K562 (cell line): ENCODE results near the gene PTAFR. TPM values are rescaled to one million over a fixed set of nuclear protein-coding genes. Genes with fewer than 3 reads are reported as not detected.

Experiments used
- ATAC-seq: fragments of 200-7000 bp; cut with Tn5 transposase; 3 replicates; pipeline ENCODE4 v1.9.1; 2020; ENCODE audit warnings: moderate library complexity
- Bru-seq: library from RNA; stranded (reverse); fragments of 400-500 nt; gene quantifications from one replicate; lab custom pipeline; 2021; lab: Mats Ljungman, UMichigan
- BruChase-seq, 2 experiments: library from RNA; stranded (reverse); fragments of 400-500 nt; gene quantifications; one replicate each; lab custom pipeline; 2021; lab: Mats Ljungman, UMichigan
- BruUV-seq: library from RNA; stranded (reverse); fragments of 400-500 nt; replicated peaks from 2 replicates; lab custom pipeline; 2021; lab: Mats Ljungman, UMichigan
- CTCF ChIA-PET: fragments of 300-600 bp; formaldehyde crosslinking; extraction: SDS; loops from one replicate; lab custom pipeline; 2021; ENCODE audit warnings: low intra/inter-chr PET ratio; lab: Yijun Ruan, JAX
- POLR2A ChIA-PET: fragments of 300-600, 350-650 bp; sonication (Branson Sonifier 250); formaldehyde crosslinking; extraction: SDS; loops from one replicate; lab custom pipeline; 2021; ENCODE audit warnings: antibody characterized with exemption, inconsistent platforms; lab: Yijun Ruan, JAX
- DNase-seq, 4 experiments: peaks; one replicate each; pipeline versions ENCODE4 v3.0.0 to v3.0.0-alpha.2; 2011 to 2018; ENCODE audit warnings: low spot score in 3 of 4, mixed read lengths in 3 of 4; ENCODE audit errors: extremely low read depth in 1 of 4
- FAIRE-seq: peaks from 2 replicates; lab custom pipeline; 2011; peaks lifted over from hg19 to GRCh38; lab: Jason Lieb, UNC
- H2AFZ ChIP-seq: 2 replicates; pipeline ENCODE4 v1.6.0; 2011; ENCODE audit warnings: low read depth, low read length, control low read depth, inconsistent platforms
- H3K27ac ChIP-seq: fragments of 200-600 bp; 3 replicates; pipeline ENCODE4 v1.8.0; 2011; ENCODE audit warnings: low read depth, mild to moderate bottlenecking, control low read depth, inconsistent platforms, low read length, moderate library complexity, mixed read lengths; ENCODE audit errors: extremely low read depth
- H3K27me3 ChIP-seq, 2 experiments: fragments of 300-600 bp in 1 of 2; 2 replicates in 1 of 2; 3 replicates in 1 of 2; pipeline versions ENCODE4 v1.6.0 to v1.8.0; 2011; ENCODE audit warnings: inconsistent platforms in 2 of 2, low read length in 2 of 2, mild to moderate bottlenecking in 1 of 2, mixed read lengths in 1 of 2, moderate library complexity in 1 of 2; ENCODE audit not compliant: control insufficient read depth in 2 of 2, insufficient read depth in 2 of 2
- H3K36me3 ChIP-seq: fragments of 300-600 bp; 3 replicates; pipeline ENCODE4 v1.8.0; 2011; ENCODE audit warnings: mild to moderate bottlenecking, low read length, inconsistent platforms; ENCODE audit not compliant: control insufficient read depth, insufficient read depth
- H3K4me1 ChIP-seq, 2 experiments: fragments of 200-600 bp in 1 of 2; replicated peaks in 1 of 2; 2 replicates in 1 of 2; 3 replicates in 1 of 2; pipeline versions ENCODE4 v1.5.1 to v1.8.0; 2011; ENCODE audit warnings: inconsistent platforms in 2 of 2, low read length in 2 of 2, mild to moderate bottlenecking in 1 of 2, mixed read lengths in 1 of 2, moderate library complexity in 1 of 2; ENCODE audit not compliant: control insufficient read depth in 2 of 2, insufficient read depth in 2 of 2
- H3K4me2 ChIP-seq: 2 replicates; pipeline ENCODE4 v1.6.1; 2011; ENCODE audit warnings: low read length, control low read depth, inconsistent platforms, mixed read lengths; ENCODE audit not compliant: insufficient read depth
- H3K4me3 ChIP-seq: fragments of 200-600 bp; sonication (generic), shearing (Covaris generic); 2 replicates; pipeline ENCODE4 v1.5.1; 2016; ENCODE audit warnings: control low read depth, inconsistent platforms
- H3K79me2 ChIP-seq: fragments of 200-600 bp; 3 replicates; pipeline ENCODE4 v1.8.0; 2011; ENCODE audit warnings: low read length, inconsistent platforms; ENCODE audit not compliant: control insufficient read depth, insufficient read depth
- H3K9ac ChIP-seq, 2 experiments: 2 replicates each; pipeline versions ENCODE4 v1.6.0 to v1.6.1; 2011; ENCODE audit warnings: low read depth in 2 of 2, low read length in 2 of 2, control low read depth in 1 of 2, inconsistent platforms in 1 of 2, mild to moderate bottlenecking in 1 of 2, mixed read lengths in 1 of 2; ENCODE audit not compliant: insufficient read depth in 1 of 2
- H3K9me1 ChIP-seq: one replicate; pipeline ENCODE4 v1.6.0; 2011; ENCODE audit warnings: inconsistent platforms, mild to moderate bottlenecking, low read length, moderate library complexity; ENCODE audit not compliant: control insufficient read depth, insufficient read depth
- H3K9me3 ChIP-seq: replicated peaks from 2 replicates; pipeline ENCODE4 v1.5.1; 2011; ENCODE audit warnings: low read depth, low read length, inconsistent platforms; ENCODE audit not compliant: control insufficient read depth, insufficient read depth
- H4K20me1 ChIP-seq: replicated peaks from 2 replicates; pipeline ENCODE4 v1.6.1; 2011; ENCODE audit warnings: low read length, inconsistent platforms, mixed read lengths; ENCODE audit not compliant: control insufficient read depth, insufficient read depth
- RBBP5 ChIP-seq: fragments of 200-600 bp; sonication (generic); IDR thresholded peaks from 2 replicates; pipeline ENCODE4 v1.6.1; 2012; ENCODE audit warnings: borderline replicate concordance, mild to moderate bottlenecking, low read length, control low read depth, inconsistent platforms; ENCODE audit not compliant: insufficient read depth, poor library complexity, severe bottlenecking
- ZFP36 ChIP-seq: fragments of 150-350 bp; IDR thresholded peaks from 2 replicates; pipeline ENCODE4 v1.6.1; 2018; ENCODE audit warnings: low read length, low read depth; ENCODE audit not compliant: partially characterized antibody
- WGBS: fragments of 100-300 bp; shearing (Covaris generic); methylation state at CpG from one replicate; pipeline ENCODE4 v1.1.6; 2016; ENCODE audit warnings: low coverage, mixed read lengths; ENCODE audit not compliant: insufficient coverage; ENCODE audit errors: missing lambda C conversion rate; 5-methylcytosine and 5-hydroxymethylcytosine counted together
- in situ Hi-C: fragments of 300-500 bp; cut with MboI; formaldehyde crosslinking; loops from 4 replicates; pipeline ENCODE4 v1.15.0; 2018; ENCODE audit warnings: inconsistent platforms, mixed read lengths
- intact Hi-C: fragments of 100-400 bp; cut with micrococcal nuclease; formaldehyde crosslinking; loops from 2 replicates; pipeline ENCODE4 v1.14.2; 2022
- long read RNA-seq, 3 experiments: library from polyadenylated mRNA in 2 of 3; library from RNA in 1 of 3; unstranded in 2 of 3; stranded (forward) in 1 of 3; transcript quantifications; one replicate each; pipeline ENCODE4 v2.0.0, GENCODE V29; 2019 to 2022
- polyA minus RNA-seq, 3 experiments: library from RNA; depleted of rRNA, polyadenylated mRNA; stranded (reverse); fragments of >200 nt; gene quantifications; 2 replicates each; pipeline ENCODE4 v1.2.3, GENCODE V29; 2011
- polyA plus RNA-seq, 8 experiments: library from polyadenylated mRNA; depleted of rRNA in 4 of 8; stranded (reverse) in 5 of 8; unstranded in 3 of 8; fragments of >200 nt; fragmentation: Nextera tagmentation in 2 of 8; fragmentation: Illumina TruSeq in 1 of 8; extraction: Ambion mirVana in 2 of 8; extraction: Trizol in 1 of 8; gene quantifications; 2 replicates each; pipeline versions ENCODE4 v1.2.1 to v1.2.3, GENCODE V29; 2011 to 2014; ENCODE audit warnings: inconsistent platforms in 1 of 8, missing spikeins in 1 of 8
- total RNA-seq, 7 experiments: library from RNA; depleted of rRNA in 6 of 7; stranded (reverse); fragments of >200 nt in 6 of 7; fragmentation: Illumina TruSeq in 2 of 7; extraction: Trizol in 2 of 7; gene quantifications; 2 replicates each; pipeline versions ENCODE4 v1.2.1 to v1.2.3, GENCODE V29; 2011 to 2021; ENCODE audit warnings: low replicate concordance in 1 of 7
- TF ChIP-seq, protein P1 (sequence below): IDR thresholded peaks from 2 replicates; pipeline ENCODE4 v1.6.1; 2016; ENCODE audit warnings: missing genetic modification characterization, missing compliant biosample characterization
- TF ChIP-seq, protein P2 (sequence below): fragments of 150-350 bp; IDR thresholded peaks from 2 replicates; pipeline ENCODE4 v1.6.1; 2014; ENCODE audit warnings: low read depth, mild to moderate bottlenecking, low read length, borderline replicate concordance
- TF ChIP-seq, protein P3 (sequence below): fragments of 250-450 bp; sonication (Bioruptor Pico); IDR thresholded peaks from 2 replicates; pipeline ENCODE4 v1.5.0; 2020; ENCODE audit warnings: mild to moderate bottlenecking

PTAFR gene
- 0.56 and 1.2 TPM in 2 replicates for total RNA-seq (2011; cell fraction: chromatin; rRNA removed; ENCODE audit: low replicate concordance)
- total RNA-seq (2011; cell fraction: nucleolus; rRNA removed), result 0.50 and 0.53 TPM in 2 replicates
- total RNA-seq (2011; cell fraction: nucleoplasm; rRNA removed), result 0.46 and 0.66 TPM in 2 replicates
- 0.20 TPM in 1 of 2 replicates, not detected in the other for total RNA-seq (2014; rRNA removed)
- total RNA-seq (2014; rRNA removed; fragmentation: Illumina TruSeq; extraction: Trizol), result 0.22 and 0.25 TPM in 2 replicates
- total RNA-seq (2015; rRNA removed; fragmentation: Illumina TruSeq; extraction: Trizol), result 0.30 and 0.36 TPM in 2 replicates
- total RNA-seq (2021), result 0.36 and 0.55 TPM in 2 replicates
- 0.43 and 0.45 TPM in 2 replicates for polyA plus RNA-seq (2011; rRNA removed)
- 0.83 and 1.4 TPM in 2 replicates for polyA plus RNA-seq (2011; cell fraction: cytosol; rRNA removed)
- 0.18 and 0.40 TPM in 2 replicates for polyA plus RNA-seq (2011; cell fraction: nucleus; rRNA removed)
- 0.31 and 0.51 TPM in 2 replicates for polyA plus RNA-seq (2012)
- 0.26 and 0.33 TPM in 2 replicates for polyA plus RNA-seq (2014; fragmentation: Illumina TruSeq; extraction: Trizol)
- polyA plus RNA-seq (2014; fragmentation: Nextera tagmentation; extraction: Ambion mirVana), result under 1 TPM; 0.15 to 0.48 TPM
- 0.32 and 0.52 TPM in 2 replicates for polyA plus RNA-seq (2014; rRNA removed)
- polyA minus RNA-seq (2011; rRNA and poly(A)+ RNA removed), result 0.48 and 0.67 TPM in 2 replicates
- not detected in 2 replicates for polyA minus RNA-seq (2011; cell fraction: cytosol; rRNA and poly(A)+ RNA removed)
- polyA minus RNA-seq (2011; cell fraction: nucleus; rRNA and poly(A)+ RNA removed), result 0.13 and 0.22 TPM in 2 replicates
- Bru-seq, nascent RNA, result percentile 29 among the genes with signal in this experiment
- percentile 31 among the genes with signal in this experiment for BruChase-seq, experiment 1, labeled RNA remaining after a 2-hour chase
- BruChase-seq, experiment 2, labeled RNA remaining after a 6-hour chase, result percentile 35 among the genes with signal in this experiment
- long read RNA-seq, experiment 1, result 0 reads
- long read RNA-seq, experiment 2, result 0 reads
- long read RNA-seq, experiment 3, result 0 reads

GRCh38 chr1:28176492-28177470, at the start of gene PTAFR:
PTAFR (minus strand) TSS chr1:28176690; CDS start chr1:28151021, 25,669 bp downstream.
- Histone ChIP-seq H3K27me3 (peaks cover 0 to 4% of the 10 kb centered on the region in 2 experiments; a peak in 2 of 5 replicates), H3K79me2 (no peaks in the 10 kb centered on the region), H2AFZ (no peak within 1 kb of the TSS), H3K9me1 (no peaks in the 10 kb centered on the region), H3K9me3 (no peaks in the 10 kb centered on the region), H3K4me1 (peaks cover 24 to 33% of the 10 kb centered on the region in 2 experiments), H4K20me1 (no peaks in the 10 kb centered on the region), H3K27ac (no peak within 1 kb of the TSS), H3K4me2 (no peak within 1 kb of the TSS), H3K4me3 (no peak within 1 kb of the TSS), H3K9ac (peak within 1 kb of the TSS in 1 of 2 experiments; percentile 47; a peak in 2 of 4 replicates), H3K36me3 (no peaks in the 10 kb centered on the region)
- DNase-seq, result no peak
- intact Hi-C loops, result no loop called here
- in situ Hi-C loops, result no loop called here
- WGBS, result 32% methylated on average over 18 of the region's 18 CpGs
- ChIA-PET CTCF (no interaction called here), POLR2A (interaction anchor here (1.1 to 1.4 kb wide), 2 partner anchors 25 to 28 kb away, joined by 3 to 5 read pairs; no protein-coding TSS in a partner anchor)
- no TSS peak for BruUV-seq
- ATAC-seq, result no peak
- no peak for FAIRE-seq
- TF ChIP-seq, protein P1, sequence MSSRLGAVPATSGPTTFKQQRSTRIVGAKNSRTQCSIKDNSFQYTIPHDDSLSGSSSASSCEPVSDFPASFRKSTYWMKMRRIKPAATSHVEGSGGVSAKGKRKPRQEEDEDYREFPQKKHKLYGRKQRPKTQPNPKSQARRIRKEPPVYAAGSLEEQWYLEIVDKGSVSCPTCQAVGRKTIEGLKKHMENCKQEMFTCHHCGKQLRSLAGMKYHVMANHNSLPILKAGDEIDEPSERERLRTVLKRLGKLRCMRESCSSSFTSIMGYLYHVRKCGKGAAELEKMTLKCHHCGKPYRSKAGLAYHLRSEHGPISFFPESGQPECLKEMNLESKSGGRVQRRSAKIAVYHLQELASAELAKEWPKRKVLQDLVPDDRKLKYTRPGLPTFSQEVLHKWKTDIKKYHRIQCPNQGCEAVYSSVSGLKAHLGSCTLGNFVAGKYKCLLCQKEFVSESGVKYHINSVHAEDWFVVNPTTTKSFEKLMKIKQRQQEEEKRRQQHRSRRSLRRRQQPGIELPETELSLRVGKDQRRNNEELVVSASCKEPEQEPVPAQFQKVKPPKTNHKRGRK (tag), result 0 out of 2 replicates have a peak, but pooled peaks have one; percentile 49
- TF ChIP-seq, protein P2, sequence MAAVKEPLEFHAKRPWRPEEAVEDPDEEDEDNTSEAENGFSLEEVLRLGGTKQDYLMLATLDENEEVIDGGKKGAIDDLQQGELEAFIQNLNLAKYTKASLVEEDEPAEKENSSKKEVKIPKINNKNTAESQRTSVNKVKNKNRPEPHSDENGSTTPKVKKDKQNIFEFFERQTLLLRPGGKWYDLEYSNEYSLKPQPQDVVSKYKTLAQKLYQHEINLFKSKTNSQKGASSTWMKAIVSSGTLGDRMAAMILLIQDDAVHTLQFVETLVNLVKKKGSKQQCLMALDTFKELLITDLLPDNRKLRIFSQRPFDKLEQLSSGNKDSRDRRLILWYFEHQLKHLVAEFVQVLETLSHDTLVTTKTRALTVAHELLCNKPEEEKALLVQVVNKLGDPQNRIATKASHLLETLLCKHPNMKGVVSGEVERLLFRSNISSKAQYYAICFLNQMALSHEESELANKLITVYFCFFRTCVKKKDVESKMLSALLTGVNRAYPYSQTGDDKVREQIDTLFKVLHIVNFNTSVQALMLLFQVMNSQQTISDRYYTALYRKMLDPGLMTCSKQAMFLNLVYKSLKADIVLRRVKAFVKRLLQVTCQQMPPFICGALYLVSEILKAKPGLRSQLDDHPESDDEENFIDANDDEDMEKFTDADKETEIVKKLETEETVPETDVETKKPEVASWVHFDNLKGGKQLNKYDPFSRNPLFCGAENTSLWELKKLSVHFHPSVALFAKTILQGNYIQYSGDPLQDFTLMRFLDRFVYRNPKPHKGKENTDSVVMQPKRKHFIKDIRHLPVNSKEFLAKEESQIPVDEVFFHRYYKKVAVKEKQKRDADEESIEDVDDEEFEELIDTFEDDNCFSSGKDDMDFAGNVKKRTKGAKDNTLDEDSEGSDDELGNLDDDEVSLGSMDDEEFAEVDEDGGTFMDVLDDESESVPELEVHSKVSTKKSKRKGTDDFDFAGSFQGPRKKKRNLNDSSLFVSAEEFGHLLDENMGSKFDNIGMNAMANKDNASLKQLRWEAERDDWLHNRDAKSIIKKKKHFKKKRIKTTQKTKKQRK, result no peak
- TF ChIP-seq, protein P3, sequence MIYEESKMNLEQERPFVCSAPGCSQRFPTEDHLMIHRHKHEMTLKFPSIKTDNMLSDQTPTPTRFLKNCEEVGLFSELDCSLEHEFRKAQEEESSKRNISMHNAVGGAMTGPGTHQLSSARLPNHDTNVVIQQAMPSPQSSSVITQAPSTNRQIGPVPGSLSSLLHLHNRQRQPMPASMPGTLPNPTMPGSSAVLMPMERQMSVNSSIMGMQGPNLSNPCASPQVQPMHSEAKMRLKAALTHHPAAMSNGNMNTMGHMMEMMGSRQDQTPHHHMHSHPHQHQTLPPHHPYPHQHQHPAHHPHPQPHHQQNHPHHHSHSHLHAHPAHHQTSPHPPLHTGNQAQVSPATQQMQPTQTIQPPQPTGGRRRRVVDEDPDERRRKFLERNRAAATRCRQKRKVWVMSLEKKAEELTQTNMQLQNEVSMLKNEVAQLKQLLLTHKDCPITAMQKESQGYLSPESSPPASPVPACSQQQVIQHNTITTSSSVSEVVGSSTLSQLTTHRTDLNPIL (CRISPR knock-in tag), result no peak
- TF ChIP-seq RBBP5 (no peak), ZFP36 (no peak)
